HG02973 (cell line): ENCODE results near the gene C4BPA.

Experiments used
- ATAC-seq: cut with Tn5 transposase; IDR thresholded peaks from one replicate; pipeline ENCODE4 v1.9.1; 2021; ENCODE audit warnings: moderate library complexity; ENCODE audit not compliant: unreplicated experiment

Gene C4BPA

GRCh38 chr1:207179036-207179435 lies 75.0 kb downstream of the C4BPA start:
- no peak for ATAC-seq

GRCh38 chr1:207181847-207182246 lies 77.8 kb downstream of the C4BPA start:
- ATAC-seq = no peak

- no peak for ATAC-seq
These were observed 82.5 kb downstream of the C4BPA start for GRCh38 chr1:207186503-207186902.

- ATAC-seq = no peak
These were observed 84.9 kb downstream of the C4BPA start for GRCh38 chr1:207188901-207189300.

- no peak for ATAC-seq
These were observed 87.0 kb downstream of the C4BPA start for GRCh38 chr1:207191061-207191460.

GRCh38 chr1:207191776-207192175 lies 87.7 kb downstream of the C4BPA start:
- ATAC-seq = no peak

- no peak for ATAC-seq
These were observed 90.2 kb downstream of the C4BPA start for GRCh38 chr1:207194197-207194596.
